OCI-LY3 (cell line): ENCODE measurements around the gene SLC7A7.
"Not testable (repeated sequence)": the region's sequence is repeated elsewhere in the genome, so short reads cannot be mapped to it uniquely, and the experiment has no call there.

ENCODE experiments used
- H2AFZ ChIP-seq: fragments of 200-600, 300-600 bp; shearing (Covaris generic); 2 replicates; pipeline ENCODE4 v1.6.0; 2014; ENCODE audit warnings: antibody characterized with exemption, low read depth, low read length
- H3K27ac ChIP-seq: fragments of 200-600, 300-600 bp; sonication (generic); 2 replicates; pipeline ENCODE4 v1.5.1; 2014; ENCODE audit warnings: mild to moderate bottlenecking, low read length, moderate library complexity, mixed read lengths
- H3K27me3 ChIP-seq: fragments of 200-600, 300-600 bp; sonication (generic); 2 replicates; pipeline ENCODE4 v1.6.1; 2014; ENCODE audit warnings: low read depth, low read length, mixed read lengths
- H3K36me3 ChIP-seq: fragments of 200-600, 300-600 bp; sonication (generic); replicated peaks from 2 replicates; pipeline ENCODE3; 2014; ENCODE audit warnings: low read depth, low read length, mixed read lengths
- H3K4me1 ChIP-seq: fragments of 300-600, 200-600 bp; sonication (generic); 2 replicates; pipeline ENCODE4 v1.6.1; 2014; ENCODE audit warnings: low read length, mixed read lengths
- H3K4me2 ChIP-seq: fragments of 200-600, 300-600 bp; sonication (generic); 2 replicates; pipeline ENCODE4 v1.6.1; 2014; ENCODE audit warnings: low read length, mixed read lengths
- H3K4me3 ChIP-seq: fragments of 300-600, 200-600 bp; sonication (generic); 2 replicates; pipeline ENCODE4 v1.5.1; 2014; ENCODE audit warnings: antibody characterized with exemption, mild to moderate bottlenecking, low read length, moderate library complexity
- H3K79me2 ChIP-seq: fragments of 300-600, 200-600 bp; shearing (Covaris generic); 2 replicates; pipeline ENCODE4 v1.6.1; 2014; ENCODE audit warnings: mild to moderate bottlenecking, low read length, mixed read lengths
- H3K9ac ChIP-seq: fragments of 300-600, 200-600 bp; shearing (Covaris generic); 2 replicates; pipeline ENCODE4 v1.6.0; 2014; ENCODE audit warnings: mild to moderate bottlenecking, low read length, moderate library complexity
- H3K9me3 ChIP-seq: fragments of 200-600, 300-600 bp; shearing (Covaris generic); 2 replicates; pipeline ENCODE4 v1.6.1; 2014; ENCODE audit warnings: low read length, mixed read lengths; ENCODE audit not compliant: insufficient read depth
- H4K20me1 ChIP-seq: fragments of 200-600, 300-600 bp; sonication (generic); 2 replicates; pipeline ENCODE4 v1.6.1; 2016; ENCODE audit warnings: low read length, mixed read lengths; ENCODE audit not compliant: insufficient read depth
- EZH2phosphoT487 ChIP-seq: fragments of 200-600 bp; shearing (Covaris generic); IDR thresholded peaks from 2 replicates; pipeline ENCODE4 v1.6.1; 2018; ENCODE audit warnings: antibody characterized with exemption, mixed run types, low read depth
- TF ChIP-seq, protein P1 (sequence below): fragments of 200-600, 300-600 bp; sonication (generic); IDR thresholded peaks from 2 replicates; pipeline ENCODE4 v1.5.1; 2014; ENCODE audit warnings: antibody characterized with exemption, low read length, low read depth

The SLC7A7 gene

DNA sequence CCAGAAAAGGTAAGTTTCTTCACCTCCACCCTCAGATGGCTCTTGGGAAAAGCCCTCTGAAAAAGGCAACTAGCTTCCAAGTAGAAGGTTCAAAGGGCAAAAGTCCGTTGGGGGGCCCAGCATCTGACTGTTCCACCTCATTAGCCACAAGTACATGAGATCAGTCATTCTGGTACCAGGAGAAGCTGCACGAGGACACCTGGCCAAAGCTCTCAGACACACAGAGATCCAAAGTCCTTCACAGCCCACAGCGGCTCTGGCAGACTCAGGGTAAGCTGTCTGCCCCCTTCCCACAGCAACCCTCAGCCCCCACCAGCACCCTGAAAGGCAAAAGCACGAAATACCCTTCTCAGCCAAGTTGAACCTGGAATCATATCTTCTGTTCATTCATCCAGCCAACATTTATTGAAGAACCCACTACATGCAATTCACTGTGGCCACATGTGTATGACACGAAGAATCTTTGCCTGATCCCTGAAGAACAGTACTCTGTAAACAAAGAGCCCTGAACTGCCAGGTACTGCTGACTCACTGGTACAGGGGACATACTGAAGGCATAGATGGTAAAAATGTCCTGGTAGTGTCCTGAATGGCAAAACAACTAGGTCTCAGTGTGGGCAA lies 19.0 kb downstream of the SLC7A7 start:
- Histone ChIP-seq H3K27ac (no peak overlapping the region), H2AFZ (no peak overlapping the region), H3K79me2 (no peaks in the 10 kb centered on the region), H3K9me3 (no peaks in the 10 kb centered on the region), H3K4me1 (peaks cover 41% of the 10 kb centered on the region), H3K27me3 (no peaks in the 10 kb centered on the region), H3K4me3 (peak overlapping the region; percentile 1; the same call in 1 of the 2 replicates), H3K4me2 (peak overlapping the region; percentile 55), H3K9ac (no peak overlapping the region), H4K20me1 (no peaks in the 10 kb centered on the region), H3K36me3 (no peaks in the 10 kb centered on the region)
- no peak for TF ChIP-seq EZH2phosphoT487
- TF ChIP-seq, protein P1, sequence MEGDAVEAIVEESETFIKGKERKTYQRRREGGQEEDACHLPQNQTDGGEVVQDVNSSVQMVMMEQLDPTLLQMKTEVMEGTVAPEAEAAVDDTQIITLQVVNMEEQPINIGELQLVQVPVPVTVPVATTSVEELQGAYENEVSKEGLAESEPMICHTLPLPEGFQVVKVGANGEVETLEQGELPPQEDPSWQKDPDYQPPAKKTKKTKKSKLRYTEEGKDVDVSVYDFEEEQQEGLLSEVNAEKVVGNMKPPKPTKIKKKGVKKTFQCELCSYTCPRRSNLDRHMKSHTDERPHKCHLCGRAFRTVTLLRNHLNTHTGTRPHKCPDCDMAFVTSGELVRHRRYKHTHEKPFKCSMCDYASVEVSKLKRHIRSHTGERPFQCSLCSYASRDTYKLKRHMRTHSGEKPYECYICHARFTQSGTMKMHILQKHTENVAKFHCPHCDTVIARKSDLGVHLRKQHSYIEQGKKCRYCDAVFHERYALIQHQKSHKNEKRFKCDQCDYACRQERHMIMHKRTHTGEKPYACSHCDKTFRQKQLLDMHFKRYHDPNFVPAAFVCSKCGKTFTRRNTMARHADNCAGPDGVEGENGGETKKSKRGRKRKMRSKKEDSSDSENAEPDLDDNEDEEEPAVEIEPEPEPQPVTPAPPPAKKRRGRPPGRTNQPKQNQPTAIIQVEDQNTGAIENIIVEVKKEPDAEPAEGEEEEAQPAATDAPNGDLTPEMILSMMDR, result no peak

DNA sequence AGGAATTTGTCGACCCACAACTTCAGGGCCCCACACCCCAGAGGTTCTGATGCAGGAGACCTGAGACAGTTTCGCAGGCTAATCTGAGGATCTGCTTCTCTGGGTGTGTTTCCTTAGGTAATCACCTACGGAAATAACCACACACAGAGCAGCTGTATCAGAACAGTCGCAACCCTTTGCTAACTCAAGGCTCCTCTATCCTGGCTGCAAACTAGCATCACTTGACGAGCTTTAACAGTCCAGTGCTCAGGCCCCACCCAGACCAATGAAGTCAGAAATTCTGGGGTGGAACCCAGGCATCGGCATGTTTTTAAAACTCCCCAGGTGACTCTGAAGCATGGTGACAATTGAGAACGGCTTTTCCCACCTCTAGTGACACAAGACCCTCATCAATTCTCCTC lies 20.7 kb downstream of the SLC7A7 start:
- Histone ChIP-seq H3K27me3 (no peaks in the 10 kb centered on the region), H3K9ac (no peak overlapping the region), H3K4me1 (peaks cover 56% of the 10 kb centered on the region), H3K9me3 (no peaks in the 10 kb centered on the region), H2AFZ (no peak overlapping the region; the same call in 1 of the 2 replicates), H3K79me2 (no peaks in the 10 kb centered on the region), H3K36me3 (no peaks in the 10 kb centered on the region), H4K20me1 (no peaks in the 10 kb centered on the region), H3K27ac (no peak overlapping the region), H3K4me2 (peak overlapping the region; percentile 48), H3K4me3 (peak overlapping the region; percentile 7; the same call in 1 of the 2 replicates)
- TF ChIP-seq, protein P1, result no peak
- no peak for TF ChIP-seq EZH2phosphoT487

DNA sequence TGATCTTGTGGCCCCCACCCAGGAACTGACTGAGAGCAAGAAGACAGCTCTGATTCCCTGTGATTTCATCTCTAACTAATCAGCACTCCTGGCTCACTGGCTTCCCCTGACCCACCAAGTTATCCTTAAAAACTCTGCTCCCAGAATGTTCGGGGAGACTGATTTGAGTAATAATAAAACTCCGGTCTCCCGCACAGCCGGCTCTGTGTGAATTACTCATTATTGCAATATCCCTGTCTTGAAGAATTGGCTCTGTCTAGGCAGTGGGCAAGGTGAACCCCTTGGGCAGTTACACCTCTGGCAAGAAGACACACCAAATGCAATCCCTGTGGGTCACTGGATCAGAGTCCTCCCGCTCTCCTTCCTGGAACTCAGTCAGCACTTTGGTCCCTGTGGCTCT lies 21.3 kb downstream of the SLC7A7 start:
- Histone ChIP-seq H3K4me3 (no peak overlapping the region), H3K4me1 (peaks cover 62% of the 10 kb centered on the region), H2AFZ (no peak overlapping the region), H3K79me2 (no peaks in the 10 kb centered on the region), H3K4me2 (peak overlapping the region; percentile 48), H3K36me3 (no peaks in the 10 kb centered on the region), H3K9ac (no peak overlapping the region), H3K27ac (no peak overlapping the region), H3K9me3 (no peaks in the 10 kb centered on the region), H3K27me3 (no peaks in the 10 kb centered on the region), H4K20me1 (no peaks in the 10 kb centered on the region)
- TF ChIP-seq, protein P1, result no peak
- no peak for TF ChIP-seq EZH2phosphoT487

DNA sequence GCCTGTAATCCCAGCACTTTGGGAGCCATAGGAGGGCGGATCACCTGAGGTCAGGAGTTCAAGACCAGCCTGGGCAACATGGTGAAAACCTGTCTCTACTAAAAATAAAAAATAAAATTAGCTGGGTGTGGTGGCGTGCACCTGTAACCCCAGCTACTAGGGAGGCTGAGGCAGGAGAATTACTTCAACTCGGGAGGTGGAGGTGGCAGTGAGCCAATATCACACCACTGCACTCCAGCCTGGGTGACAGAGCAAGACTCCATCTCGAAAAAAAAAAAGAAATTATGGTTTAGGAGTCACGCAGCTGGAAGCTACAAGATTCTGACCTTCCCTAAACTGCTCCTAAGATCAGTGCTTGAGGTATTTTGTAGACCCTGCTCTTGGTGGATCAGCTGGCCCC lies 21.7 kb downstream of the SLC7A7 start:
- not testable (repeated sequence) for H3K4me2 ChIP-seq, H3K36me3 ChIP-seq, H3K9me3 ChIP-seq, H3K79me2 ChIP-seq, H3K9ac ChIP-seq, H2AFZ ChIP-seq, H3K4me3 ChIP-seq, H3K27me3 ChIP-seq, H3K27ac ChIP-seq, H4K20me1 ChIP-seq
- peaks cover 61% of the 10 kb centered on the region for H3K4me1 ChIP-seq
